Measurements from ENCODE around the gene ABCC3.
"Not testable (repeated sequence)": the region's sequence is repeated elsewhere in the genome, so short reads cannot be mapped to it uniquely, and the experiment has no call there.

Gene ABCC3

DNA sequence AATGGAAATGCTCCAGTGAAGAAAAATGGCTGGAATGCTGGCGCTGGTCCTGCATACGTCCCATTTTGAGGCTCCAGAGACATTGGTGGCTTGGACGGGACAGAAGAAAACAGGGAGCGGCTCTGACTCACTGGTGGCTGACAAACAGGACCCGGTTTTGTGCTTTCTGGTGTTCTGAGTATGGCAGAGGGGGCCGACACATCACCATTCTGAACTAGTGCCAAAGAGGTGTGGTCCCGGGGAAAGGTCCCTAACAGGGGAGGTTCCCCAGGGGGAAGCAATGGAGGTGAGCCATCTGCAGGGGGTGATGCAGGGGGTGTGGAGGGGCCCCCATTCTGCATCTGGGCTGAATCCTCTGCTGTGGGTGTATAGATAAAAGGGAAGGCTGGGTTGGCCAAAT, 64.7 kb downstream of the ABCC3 start:
- Histone ChIP-seq H3K27me3 (no peaks in the 10 kb centered on the region), H3K4me3 (ENCODE audit: low read depth, low read length) (no peak overlapping the region), H3K36me3 (peaks cover 74% of the 10 kb centered on the region), H3K4me1 (no peaks in the 10 kb centered on the region; the same call in 1 of the 2 replicates), H3K9me3 (no peaks in the 10 kb centered on the region)
- DNase-seq = no peak
- TF ChIP-seq, protein P1, sequence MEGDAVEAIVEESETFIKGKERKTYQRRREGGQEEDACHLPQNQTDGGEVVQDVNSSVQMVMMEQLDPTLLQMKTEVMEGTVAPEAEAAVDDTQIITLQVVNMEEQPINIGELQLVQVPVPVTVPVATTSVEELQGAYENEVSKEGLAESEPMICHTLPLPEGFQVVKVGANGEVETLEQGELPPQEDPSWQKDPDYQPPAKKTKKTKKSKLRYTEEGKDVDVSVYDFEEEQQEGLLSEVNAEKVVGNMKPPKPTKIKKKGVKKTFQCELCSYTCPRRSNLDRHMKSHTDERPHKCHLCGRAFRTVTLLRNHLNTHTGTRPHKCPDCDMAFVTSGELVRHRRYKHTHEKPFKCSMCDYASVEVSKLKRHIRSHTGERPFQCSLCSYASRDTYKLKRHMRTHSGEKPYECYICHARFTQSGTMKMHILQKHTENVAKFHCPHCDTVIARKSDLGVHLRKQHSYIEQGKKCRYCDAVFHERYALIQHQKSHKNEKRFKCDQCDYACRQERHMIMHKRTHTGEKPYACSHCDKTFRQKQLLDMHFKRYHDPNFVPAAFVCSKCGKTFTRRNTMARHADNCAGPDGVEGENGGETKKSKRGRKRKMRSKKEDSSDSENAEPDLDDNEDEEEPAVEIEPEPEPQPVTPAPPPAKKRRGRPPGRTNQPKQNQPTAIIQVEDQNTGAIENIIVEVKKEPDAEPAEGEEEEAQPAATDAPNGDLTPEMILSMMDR (IDR thresholded peaks at IDR 0.05; ENCODE audit: low read depth, low read length) = no peak

DNA sequence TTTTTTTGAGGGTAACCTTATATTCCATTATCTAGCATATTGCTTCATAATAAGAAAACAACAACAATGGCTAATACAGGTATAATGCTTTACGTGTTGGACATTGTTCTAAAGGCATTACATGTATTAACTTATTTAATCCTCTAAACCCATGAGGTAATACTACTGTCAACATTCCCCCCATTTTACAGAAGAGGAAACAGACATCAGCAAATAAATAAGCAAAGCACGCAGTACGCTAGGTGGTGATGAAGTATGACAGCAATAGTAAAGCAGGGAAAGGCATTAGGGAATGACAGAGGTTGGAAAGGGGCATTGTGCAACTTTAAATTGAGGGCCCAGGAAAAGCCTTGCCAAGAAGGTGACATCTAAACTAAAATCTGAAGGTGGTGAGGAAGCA, 68.5 kb downstream of the ABCC3 start:
- H3K27me3 ChIP-seq = no peaks in the 10 kb centered on the region
- no peak overlapping the region for H3K4me3 ChIP-seq (ENCODE audit: low read depth, low read length)

DNA sequence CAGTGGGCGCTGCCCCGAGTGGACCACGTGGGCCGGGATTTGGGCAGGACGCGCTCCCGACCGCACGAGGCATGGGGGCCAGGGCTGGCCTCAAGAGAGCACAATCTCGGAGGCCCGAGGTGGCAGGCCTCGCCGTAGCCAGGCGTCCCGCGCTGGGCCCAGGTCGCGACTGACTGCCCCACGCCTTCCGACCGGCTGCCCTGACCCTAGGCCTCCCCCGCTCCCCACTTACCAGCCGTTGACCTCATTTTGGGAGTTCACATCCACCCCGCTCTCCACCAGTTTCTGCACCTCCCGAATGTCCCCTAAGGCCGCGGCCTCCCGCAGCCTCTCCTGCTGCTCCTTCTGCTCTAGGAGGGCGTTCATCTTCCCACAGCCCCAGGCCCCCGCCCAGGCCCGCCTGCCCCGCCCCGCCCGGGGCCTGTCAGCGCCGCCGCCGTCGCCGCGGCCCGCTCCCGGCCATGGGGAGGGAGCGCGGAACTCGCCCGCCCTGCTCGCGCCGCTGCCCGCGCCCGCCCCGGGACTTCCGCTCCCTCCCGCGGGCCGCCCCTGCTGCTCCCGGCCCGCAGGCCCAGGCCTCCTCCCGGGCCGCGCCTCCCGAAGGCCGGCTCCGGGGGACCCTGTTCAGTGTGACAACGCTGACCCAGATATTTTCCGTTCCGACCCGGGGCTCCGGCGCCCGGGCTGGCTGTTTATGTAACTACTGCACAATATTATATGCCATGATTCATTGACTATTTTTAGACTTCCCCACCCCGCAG, 72.8 kb downstream of the ABCC3 start, which contains the start of gene ANKRD40:
TSS of gene ANKRD40 (minus strand) at position 626 of the 761 bp plus-strand sequence. CDS start at position 366, 260 bp downstream.
- TF ChIP-seq, protein P1 (IDR thresholded peaks at IDR 0.05; ENCODE audit: low read depth, low read length) = no peak
- H3K27me3 ChIP-seq = no peaks in the 10 kb centered on the region
- no peaks in the 10 kb centered on the region for H3K9me3 ChIP-seq
- peak; percentile 89 for DNase-seq
- peaks cover 4% of the 10 kb centered on the region for H3K4me1 ChIP-seq
- peaks cover 27% of the 10 kb centered on the region for H3K36me3 ChIP-seq
- H3K4me3 ChIP-seq (ENCODE audit: low read depth, low read length) = peak within 1 kb of the TSS; percentile 89

More for the DNA sequence above, 68.5 kb downstream of the ABCC3 start:
- no peaks in the 10 kb centered on the region for H3K9me3 ChIP-seq
- DNase-seq = no peak
- peaks cover 51% of the 10 kb centered on the region for H3K36me3 ChIP-seq
- no peaks in the 10 kb centered on the region for H3K4me1 ChIP-seq
- TF ChIP-seq, protein P1 (IDR thresholded peaks at IDR 0.05; ENCODE audit: low read depth, low read length) = no peak

DNA sequence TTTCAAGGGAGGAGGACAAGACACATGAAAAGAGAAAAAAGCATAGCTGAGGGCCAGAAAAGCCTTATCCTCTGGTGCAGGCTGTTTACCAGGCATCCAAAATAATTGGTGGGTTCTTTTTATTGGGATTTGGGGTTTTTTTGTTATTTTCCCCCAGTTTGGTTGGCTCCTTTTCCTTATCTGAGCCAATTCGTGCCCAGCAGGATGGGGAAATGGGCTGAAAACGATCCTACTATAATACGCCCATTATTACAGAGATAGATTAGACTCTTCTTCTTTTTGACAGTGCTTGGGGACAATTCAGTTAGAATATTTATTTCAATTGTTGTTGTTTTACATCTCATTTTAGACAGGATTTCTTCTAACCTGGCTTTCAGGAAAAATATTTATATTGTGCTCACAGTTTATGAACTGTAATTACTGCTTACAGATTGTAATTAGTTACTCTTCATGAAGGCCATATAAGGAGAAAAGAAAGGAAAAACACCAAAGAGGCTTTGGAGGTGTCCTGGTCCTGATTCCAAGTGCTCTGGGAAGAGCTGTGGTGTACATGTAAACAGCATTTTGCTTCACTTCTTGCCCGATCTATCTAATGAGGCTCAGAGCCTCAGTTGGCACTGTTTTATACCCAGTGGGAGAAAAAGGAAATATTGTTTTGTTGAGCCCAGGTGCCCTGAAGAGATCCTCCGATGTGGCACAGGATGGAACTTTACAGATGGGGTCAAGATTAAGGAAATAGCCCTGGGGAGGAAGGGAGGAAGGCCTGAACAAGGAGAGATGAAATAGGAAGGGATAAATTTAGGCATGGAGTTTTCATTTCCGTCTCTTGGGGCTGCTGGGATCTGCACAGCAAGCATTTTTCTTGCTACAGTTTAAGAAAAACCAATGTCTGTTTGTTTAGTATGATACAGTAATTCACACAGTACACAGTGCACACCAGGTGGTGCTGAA, 73.6 kb downstream of the ABCC3 start:
- TF ChIP-seq, protein P1 (IDR thresholded peaks at IDR 0.05; ENCODE audit: low read depth, low read length) = no peak
- no peaks in the 10 kb centered on the region for H3K27me3 ChIP-seq
- peaks cover 4% of the 10 kb centered on the region for H3K4me1 ChIP-seq
- no peak for DNase-seq
- H3K4me3 ChIP-seq (ENCODE audit: low read depth, low read length) = peak overlapping the region; percentile 89
- peaks cover 18% of the 10 kb centered on the region for H3K36me3 ChIP-seq
- H3K9me3 ChIP-seq = no peaks in the 10 kb centered on the region

DNA sequence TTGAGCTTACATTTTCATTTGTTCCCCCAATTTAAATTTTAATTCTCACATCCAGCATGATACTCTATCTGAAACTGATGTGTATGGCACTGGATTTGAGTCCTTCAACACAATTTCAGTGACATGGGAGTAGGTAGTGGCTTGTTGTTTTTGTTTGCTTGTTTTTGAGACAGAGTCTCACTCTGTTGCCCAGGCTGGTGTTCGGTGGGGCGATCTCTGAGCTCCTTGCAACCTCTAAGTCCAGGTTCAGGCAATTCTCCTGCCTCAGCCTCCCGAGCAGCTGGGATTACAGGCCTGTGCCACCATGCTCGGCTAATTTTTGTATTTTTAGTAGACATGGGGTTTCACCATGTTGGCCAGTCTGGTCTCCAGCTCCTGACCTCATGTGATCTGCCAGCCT, 74.4 kb downstream of the ABCC3 start:
- H3K36me3 ChIP-seq = peaks cover 13% of the 10 kb centered on the region
- not testable (repeated sequence) for H3K9me3 ChIP-seq, DNase-seq, H3K4me1 ChIP-seq, H3K27me3 ChIP-seq
- H3K4me3 ChIP-seq (ENCODE audit: low read depth, low read length) = peak overlapping the region; percentile 89

DNA sequence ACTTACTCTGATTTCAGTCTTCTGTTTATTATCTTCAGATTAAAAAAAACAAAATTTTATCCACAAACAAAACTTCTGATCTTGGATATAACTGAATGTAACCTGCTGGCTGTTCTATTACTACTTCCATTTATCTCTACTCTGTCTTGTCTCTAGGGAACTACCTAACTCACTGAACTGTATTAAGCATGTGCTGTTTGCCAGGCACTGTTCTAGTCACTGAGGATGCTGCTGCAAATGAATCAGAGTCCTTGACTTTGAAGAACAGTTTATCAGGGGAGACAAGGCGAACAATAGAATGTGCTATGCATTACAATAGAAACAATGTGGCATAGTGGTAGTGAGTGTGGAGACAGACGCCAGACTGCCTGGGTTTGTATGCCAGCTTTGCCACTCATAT, 75.3 kb downstream of the ABCC3 start:
- no peak overlapping the region for H3K4me3 ChIP-seq (ENCODE audit: low read depth, low read length)
- H3K4me1 ChIP-seq = peaks cover 4% of the 10 kb centered on the region
- no peak for DNase-seq
- TF ChIP-seq, protein P1 (IDR thresholded peaks at IDR 0.05; ENCODE audit: low read depth, low read length) = no peak
- no peaks in the 10 kb centered on the region for H3K27me3 ChIP-seq
- H3K9me3 ChIP-seq = no peaks in the 10 kb centered on the region
- peaks cover 8% of the 10 kb centered on the region for H3K36me3 ChIP-seq
